Mucosa of rectum (tissue), 2 donors: ENCODE results near the gene ZNF277.
A peak's percentile ranks its signal among the peaks of the same experiment; 100 is the strongest.

Source experiments
- H3K27ac ChIP-seq, 2 donors: one replicate each; pipeline ENCODE4 v1.7.0; 2013; ENCODE audit warnings: inconsistent platforms in 2 of 2, low read depth in 2 of 2, low read length in 2 of 2
- H3K27me3 ChIP-seq, 2 donors: one replicate each; pipeline ENCODE4 v1.7.0; 2013; ENCODE audit warnings: low read length in 2 of 2; ENCODE audit not compliant: control insufficient read depth in 2 of 2, insufficient read depth in 2 of 2
- H3K36me3 ChIP-seq, 2 donors: one replicate each; pipeline ENCODE4 v1.7.0; 2013; ENCODE audit warnings: low read length in 2 of 2; ENCODE audit not compliant: control insufficient read depth in 2 of 2, insufficient read depth in 2 of 2
- H3K4me1 ChIP-seq, 2 donors: one replicate each; pipeline ENCODE4 v1.7.0; 2013; ENCODE audit warnings: low read length in 2 of 2, mild to moderate bottlenecking in 1 of 2; ENCODE audit not compliant: control insufficient read depth in 2 of 2, insufficient read depth in 2 of 2
- H3K4me3 ChIP-seq, 2 donors: one replicate each; pipeline ENCODE4 v1.7.0; 2013; ENCODE audit warnings: low read length in 2 of 2
- H3K9ac ChIP-seq, 2 donors: one replicate each; pipeline ENCODE4 v1.7.0; 2013; ENCODE audit warnings: low read length in 2 of 2, low read depth in 1 of 2, mild to moderate bottlenecking in 1 of 2
- H3K9me3 ChIP-seq, 2 donors: one replicate each; pipeline ENCODE4 v1.7.0; 2013; ENCODE audit warnings: low read length in 2 of 2; ENCODE audit not compliant: control insufficient read depth in 2 of 2
- donor health status: healthy.
- donor health status: Normal muscosa, but diverticular disease.

ZNF277 gene

GRCh38 chr7:112199035-112199655 lies 7.3 kb upstream of the ZNF277 start:
- Histone ChIP-seq H3K27me3 (peaks cover 0 to 1% of the 10 kb centered on the region in 2 donors), H3K4me3 (no peak overlapping the region), H3K9ac (no peak overlapping the region), H3K4me1 (peaks cover 0 to 5% of the 10 kb centered on the region in 2 donors), H3K9me3 (no peaks in the 10 kb centered on the region), H3K27ac (no peak overlapping the region), H3K36me3 (no peaks in the 10 kb centered on the region)

GRCh38 chr7:112199672-112200071 lies 6.8 kb upstream of the ZNF277 start:
- Histone ChIP-seq H3K36me3 (no peaks in the 10 kb centered on the region), H3K9ac (no peak overlapping the region), H3K4me3 (no peak overlapping the region), H3K4me1 (peaks cover 0 to 8% of the 10 kb centered on the region in 2 donors), H3K9me3 (no peaks in the 10 kb centered on the region), H3K27me3 (peaks cover 0 to 5% of the 10 kb centered on the region in 2 donors), H3K27ac (no peak overlapping the region)

- no peak overlapping the region for H3K27ac ChIP-seq
- H3K4me3 ChIP-seq: no peak overlapping the region
- H3K27me3 ChIP-seq: peaks cover 0 to 5% of the 10 kb centered on the region in 2 donors
- peaks cover 0 to 16% of the 10 kb centered on the region in 2 donors for H3K4me1 ChIP-seq
- H3K36me3 ChIP-seq: no peaks in the 10 kb centered on the region
- no peaks in the 10 kb centered on the region for H3K9me3 ChIP-seq
- no peak overlapping the region for H3K9ac ChIP-seq
Measured at GRCh38 chr7:112201411-112201810, 5.1 kb upstream of the ZNF277 start.

- Histone ChIP-seq H3K4me1 (peaks cover 0 to 16% of the 10 kb centered on the region in 2 donors), H3K9me3 (no peaks in the 10 kb centered on the region), H3K9ac (no peak overlapping the region), H3K36me3 (no peaks in the 10 kb centered on the region), H3K27ac (no peak overlapping the region), H3K4me3 (no peak overlapping the region), H3K27me3 (peaks cover 0 to 5% of the 10 kb centered on the region in 2 donors)
Measured at GRCh38 chr7:112201839-112202238, 4.7 kb upstream of the ZNF277 start.

- H3K27me3 ChIP-seq: peaks cover 0 to 5% of the 10 kb centered on the region in 2 donors
- H3K4me1 ChIP-seq: peaks cover 0 to 16% of the 10 kb centered on the region in 2 donors
- no peak overlapping the region for H3K27ac ChIP-seq
- H3K36me3 ChIP-seq: no peaks in the 10 kb centered on the region
- H3K4me3 ChIP-seq: no peak overlapping the region
- no peak overlapping the region for H3K9ac ChIP-seq
- no peaks in the 10 kb centered on the region for H3K9me3 ChIP-seq
Measured at GRCh38 chr7:112202816-112203215, 3.7 kb upstream of the ZNF277 start.

- no peaks in the 10 kb centered on the region for H3K36me3 ChIP-seq
- H3K9ac ChIP-seq: no peak overlapping the region
- H3K27ac ChIP-seq: no peak overlapping the region
- no peak overlapping the region for H3K4me3 ChIP-seq
- H3K4me1 ChIP-seq: peaks cover 0 to 16% of the 10 kb centered on the region in 2 donors
- no peaks in the 10 kb centered on the region for H3K9me3 ChIP-seq
- peaks cover 0 to 5% of the 10 kb centered on the region in 2 donors for H3K27me3 ChIP-seq
Measured at GRCh38 chr7:112203365-112203739, 3.1 kb upstream of the ZNF277 start.

GRCh38 chr7:112204499-112205342 lies 1.8 kb upstream of the ZNF277 start:
- Histone ChIP-seq H3K4me3 (peak overlapping the region; percentile 85 to 96), H3K27ac (peak overlapping the region; percentile 55 to 68), H3K36me3 (no peaks in the 10 kb centered on the region), H3K27me3 (peaks cover 0 to 5% of the 10 kb centered on the region in 2 donors), H3K9me3 (no peaks in the 10 kb centered on the region), H3K9ac (peak overlapping the region; percentile 66 to 77), H3K4me1 (peaks cover 0 to 16% of the 10 kb centered on the region in 2 donors)

GRCh38 chr7:112205343-112206237 lies 905 bp upstream of the ZNF277 start:
- Histone ChIP-seq H3K4me3 (peak overlapping the region; percentile 85 to 96), H3K27ac (peak overlapping the region; percentile 55 to 68), H3K27me3 (peaks cover 0 to 5% of the 10 kb centered on the region in 2 donors), H3K9me3 (no peaks in the 10 kb centered on the region), H3K36me3 (no peaks in the 10 kb centered on the region), H3K4me1 (peaks cover 0 to 16% of the 10 kb centered on the region in 2 donors), H3K9ac (peak overlapping the region; percentile 66 to 77)

- Histone ChIP-seq H3K9me3 (no peaks in the 10 kb centered on the region), H3K27me3 (peaks cover 0 to 5% of the 10 kb centered on the region in 2 donors), H3K4me3 (peak overlapping the region; percentile 85 to 96), H3K27ac (peak overlapping the region; percentile 65 to 78), H3K4me1 (peaks cover 0 to 20% of the 10 kb centered on the region in 2 donors), H3K36me3 (no peaks in the 10 kb centered on the region), H3K9ac (peak overlapping the region; percentile 89 to 94)
Measured at GRCh38 chr7:112206991-112207592, 597 bp downstream of the ZNF277 start.
